ENCODE results near the gene C5orf34. TPM values are rescaled to one million over a fixed set of nuclear protein-coding genes. Genes with fewer than 3 reads are reported as not detected.
A peak's percentile ranks its signal among the peaks of the same experiment; 100 is the strongest.
"Not testable (repeated sequence)": the region's sequence is repeated elsewhere in the genome, so short reads cannot be mapped to it uniquely, and the experiment has no call there.

C5orf34 gene
- total and polyA plus RNA-seq, 5 donors from 2014 or later, result 0.75 to 0.87 (median 0.83) TPM; not detected in 1

GRCh38 chr5:43514025-43514424, 923 bp downstream of the C5orf34 start:
- peak overlapping the region in 2 of 3 donors; percentile 97 for H3K27ac Mint-ChIP-seq
- H3K4me3 Mint-ChIP-seq, result peak overlapping the region; percentile 95 to 98 (median 96)
- peaks cover 5% of the 10 kb centered on the region for H3K36me3 Mint-ChIP-seq
- H3K4me1 ChIP-seq (ENCODE audit: control insufficient read depth, insufficient read depth, low read length, poor library complexity, severe bottlenecking), result peaks cover 17% of the 10 kb centered on the region
- H3K9me3 Mint-ChIP-seq, result no peaks in the 10 kb centered on the region
- peak overlapping the region; percentile 87 for H3K27ac ChIP-seq (ENCODE audit: insufficient read depth, low read length, poor library complexity, severe bottlenecking)
- H3K27me3 ChIP-seq (ENCODE audit: control insufficient read depth, insufficient read depth, low read length), result no peaks in the 10 kb centered on the region
- H3K4me1 Mint-ChIP-seq, result peaks cover 24 to 41% (median 30%) of the 10 kb centered on the region in 4 donors
- no peaks in the 10 kb centered on the region for H3K9me3 ChIP-seq (ENCODE audit: control insufficient read depth in 2 of 2, low read length in 2 of 2)
- no peaks in the 10 kb centered on the region for H3K27me3 Mint-ChIP-seq
- no peaks in the 10 kb centered on the region for H3K36me3 ChIP-seq (ENCODE audit: control insufficient read depth, insufficient read depth, low read length)
- peak in 1 of 3 donors; percentile 18 for DNase-seq
- no peak for ATAC-seq (ENCODE audit: low read depth in 2 of 2)
- H3K4me3 ChIP-seq (ENCODE audit: low read depth, low read length), result peak overlapping the region; percentile 88

- not testable (repeated sequence) for H3K36me3 ChIP-seq (ENCODE audit: control insufficient read depth, insufficient read depth, low read length); H3K9me3 ChIP-seq (ENCODE audit: control insufficient read depth in 2 of 2, low read length in 2 of 2); H3K4me3 Mint-ChIP-seq; H3K36me3 Mint-ChIP-seq; H3K9me3 Mint-ChIP-seq; H3K27me3 ChIP-seq (ENCODE audit: control insufficient read depth, insufficient read depth, low read length); DNase-seq; H3K4me3 ChIP-seq (ENCODE audit: low read depth, low read length); H3K27ac Mint-ChIP-seq; ATAC-seq (ENCODE audit: low read depth in 2 of 2); H3K27ac ChIP-seq (ENCODE audit: insufficient read depth, low read length, poor library complexity, severe bottlenecking); H3K27me3 Mint-ChIP-seq
- peaks cover 24 to 36% (median 27%) of the 10 kb centered on the region in 4 donors for H3K4me1 Mint-ChIP-seq
- H3K4me1 ChIP-seq (ENCODE audit: control insufficient read depth, insufficient read depth, low read length, poor library complexity, severe bottlenecking), result peaks cover 17% of the 10 kb centered on the region
Measured at GRCh38 chr5:43511062-43511461, 3.9 kb downstream of the C5orf34 start.

GRCh38 chr5:43498581-43498980, 16.4 kb downstream of the C5orf34 start:
- Mint-ChIP-seq H3K27ac (peak overlapping the region in 1 of 3 donors; percentile 5), H3K27me3 (no peaks in the 10 kb centered on the region), H3K4me3 (no peak overlapping the region), H3K9me3 (no peaks in the 10 kb centered on the region), H3K36me3 (peaks cover 9% of the 10 kb centered on the region), H3K4me1 (peaks cover 0 to 3% (median 2%) of the 10 kb centered on the region in 4 donors)
- no peak for DNase-seq
- Histone ChIP-seq H3K27me3 (ENCODE audit: control insufficient read depth, insufficient read depth, low read length) (no peaks in the 10 kb centered on the region), H3K4me1 (ENCODE audit: control insufficient read depth, insufficient read depth, low read length, poor library complexity, severe bottlenecking) (no peaks in the 10 kb centered on the region), H3K4me3 (ENCODE audit: low read depth, low read length) (no peak overlapping the region), H3K27ac (ENCODE audit: insufficient read depth, low read length, poor library complexity, severe bottlenecking) (no peak overlapping the region), H3K36me3 (ENCODE audit: control insufficient read depth, insufficient read depth, low read length) (peaks cover 1% of the 10 kb centered on the region), H3K9me3 (ENCODE audit: control insufficient read depth in 2 of 2, low read length in 2 of 2) (no peaks in the 10 kb centered on the region)
- no peak for ATAC-seq (ENCODE audit: low read depth in 2 of 2)

GRCh38 chr5:43497311-43498104, 17.4 kb downstream of the C5orf34 start:
- ATAC-seq (ENCODE audit: low read depth in 2 of 2) (no peak), DNase-seq (no peak)
- no peaks in the 10 kb centered on the region for H3K27me3 ChIP-seq (ENCODE audit: control insufficient read depth, insufficient read depth, low read length)
- H3K36me3 Mint-ChIP-seq, result peaks cover 9% of the 10 kb centered on the region
- peak overlapping the region; percentile 15 for H3K4me3 ChIP-seq (ENCODE audit: low read depth, low read length)
- no peak overlapping the region for H3K27ac Mint-ChIP-seq
- H3K4me3 Mint-ChIP-seq, result peak overlapping the region in 2 of 4 donors; percentile 46 to 58
- H3K4me1 Mint-ChIP-seq, result peaks cover 0 to 3% (median 2%) of the 10 kb centered on the region in 4 donors
- no peaks in the 10 kb centered on the region for H3K9me3 Mint-ChIP-seq
- no peaks in the 10 kb centered on the region for H3K4me1 ChIP-seq (ENCODE audit: control insufficient read depth, insufficient read depth, low read length, poor library complexity, severe bottlenecking)
- no peaks in the 10 kb centered on the region for H3K9me3 ChIP-seq (ENCODE audit: control insufficient read depth in 2 of 2, low read length in 2 of 2)
- H3K27ac ChIP-seq (ENCODE audit: insufficient read depth, low read length, poor library complexity, severe bottlenecking), result no peak overlapping the region
- H3K36me3 ChIP-seq (ENCODE audit: control insufficient read depth, insufficient read depth, low read length), result peaks cover 3% of the 10 kb centered on the region
- no peaks in the 10 kb centered on the region for H3K27me3 Mint-ChIP-seq

GRCh38 chr5:43491326-43491725, 23.6 kb downstream of the C5orf34 start:
- H3K4me3 Mint-ChIP-seq, result no peak overlapping the region
- ATAC-seq (ENCODE audit: low read depth in 2 of 2) (no peak), DNase-seq (no peak)
- Histone ChIP-seq H3K4me3 (ENCODE audit: low read depth, low read length) (no peak overlapping the region), H3K9me3 (ENCODE audit: control insufficient read depth in 2 of 2, low read length in 2 of 2) (no peaks in the 10 kb centered on the region), H3K4me1 (ENCODE audit: control insufficient read depth, insufficient read depth, low read length, poor library complexity, severe bottlenecking) (no peaks in the 10 kb centered on the region), H3K27ac (ENCODE audit: insufficient read depth, low read length, poor library complexity, severe bottlenecking) (no peak overlapping the region), H3K36me3 (ENCODE audit: control insufficient read depth, insufficient read depth, low read length) (peaks cover 3% of the 10 kb centered on the region), H3K27me3 (ENCODE audit: control insufficient read depth, insufficient read depth, low read length) (no peaks in the 10 kb centered on the region)
- peaks cover 0 to 4% (median 2%) of the 10 kb centered on the region in 4 donors for H3K4me1 Mint-ChIP-seq
- H3K9me3 Mint-ChIP-seq, result no peaks in the 10 kb centered on the region
- H3K36me3 Mint-ChIP-seq, result no peaks in the 10 kb centered on the region
- H3K27ac Mint-ChIP-seq, result no peak overlapping the region
- no peaks in the 10 kb centered on the region for H3K27me3 Mint-ChIP-seq

GRCh38 chr5:43486353-43486752, 28.6 kb downstream of the C5orf34 start:
- Mint-ChIP-seq H3K4me3 (no peak overlapping the region), H3K4me1 (peaks cover 24 to 50% (median 37%) of the 10 kb centered on the region in 4 donors), H3K27me3 (no peaks in the 10 kb centered on the region), H3K27ac (peak overlapping the region; percentile 98 to 100 (median 100)), H3K9me3 (no peaks in the 10 kb centered on the region), H3K36me3 (no peaks in the 10 kb centered on the region)
- Histone ChIP-seq H3K27ac (ENCODE audit: insufficient read depth, low read length, poor library complexity, severe bottlenecking) (peak overlapping the region; percentile 97), H3K27me3 (ENCODE audit: control insufficient read depth, insufficient read depth, low read length) (no peaks in the 10 kb centered on the region), H3K4me3 (ENCODE audit: low read depth, low read length) (no peak overlapping the region), H3K9me3 (ENCODE audit: control insufficient read depth in 2 of 2, low read length in 2 of 2) (no peaks in the 10 kb centered on the region), H3K36me3 (ENCODE audit: control insufficient read depth, insufficient read depth, low read length) (no peaks in the 10 kb centered on the region), H3K4me1 (ENCODE audit: control insufficient read depth, insufficient read depth, low read length, poor library complexity, severe bottlenecking) (peaks cover 35% of the 10 kb centered on the region)
- no peak for DNase-seq
- ATAC-seq (ENCODE audit: low read depth in 2 of 2), result no peak

GRCh38 chr5:43485406-43485805, 29.5 kb downstream of the C5orf34 start:
- Histone ChIP-seq H3K4me1 (ENCODE audit: control insufficient read depth, insufficient read depth, low read length, poor library complexity, severe bottlenecking) (peaks cover 35% of the 10 kb centered on the region), H3K27me3 (ENCODE audit: control insufficient read depth, insufficient read depth, low read length) (no peaks in the 10 kb centered on the region), H3K4me3 (ENCODE audit: low read depth, low read length) (peak overlapping the region; percentile 22), H3K36me3 (ENCODE audit: control insufficient read depth, insufficient read depth, low read length) (no peaks in the 10 kb centered on the region), H3K27ac (ENCODE audit: insufficient read depth, low read length, poor library complexity, severe bottlenecking) (peak overlapping the region; percentile 97), H3K9me3 (ENCODE audit: control insufficient read depth in 2 of 2, low read length in 2 of 2) (no peaks in the 10 kb centered on the region)
- H3K27me3 Mint-ChIP-seq, result no peaks in the 10 kb centered on the region
- peaks cover 24 to 55% (median 41%) of the 10 kb centered on the region in 4 donors for H3K4me1 Mint-ChIP-seq
- ATAC-seq (ENCODE audit: low read depth in 2 of 2) (no peak), DNase-seq (peak in 2 of 3 donors; percentile 12 to 49)
- H3K36me3 Mint-ChIP-seq, result no peaks in the 10 kb centered on the region
- peak overlapping the region; percentile 1 to 89 (median 32) for H3K4me3 Mint-ChIP-seq
- peak overlapping the region; percentile 98 to 100 (median 100) for H3K27ac Mint-ChIP-seq
- no peaks in the 10 kb centered on the region for H3K9me3 Mint-ChIP-seq
